Measurements from ENCODE around the gene SLC6A6.

The SLC6A6 gene

DNA sequence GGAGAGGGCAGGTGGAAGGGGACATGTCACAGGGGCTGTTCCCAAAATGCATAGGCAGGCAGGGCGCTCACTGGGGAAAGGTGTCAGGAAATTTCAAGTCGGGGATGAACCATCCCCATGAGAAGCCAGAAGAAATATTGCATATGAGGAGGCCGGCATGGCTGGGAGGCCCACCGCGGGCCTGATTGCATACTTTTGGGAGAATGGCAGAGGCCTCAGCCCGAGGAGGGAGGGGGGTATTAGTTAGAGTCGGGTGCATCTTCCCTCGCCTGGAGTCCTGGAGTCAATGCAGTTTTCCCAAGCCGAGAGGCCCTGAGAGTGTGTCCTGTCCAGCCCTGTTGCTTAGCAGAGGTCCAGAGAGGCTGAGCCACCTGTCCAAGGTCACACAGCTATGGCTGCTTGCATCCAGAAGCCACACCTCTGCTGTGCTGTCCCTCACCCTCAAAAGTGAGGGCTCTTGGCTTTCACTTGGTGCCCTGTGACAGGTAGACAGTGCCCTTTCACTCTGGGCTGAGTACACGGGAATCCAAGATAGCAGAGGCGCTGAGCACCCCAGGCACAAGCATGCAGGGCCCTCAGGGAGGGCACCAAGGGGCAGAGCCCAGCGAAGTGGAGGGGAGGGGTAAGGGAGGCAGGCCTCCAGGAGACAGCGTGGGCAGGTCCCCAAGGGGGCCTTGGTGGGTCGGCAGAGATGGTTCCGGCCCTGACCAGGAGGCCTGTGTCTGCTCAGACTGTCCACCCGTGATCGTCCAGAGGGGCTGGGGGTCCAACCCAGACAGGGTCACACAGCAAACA, 89.2 kb downstream of the SLC6A6 start:
- no peak for DNase-seq

GRCh38 chr3:14492948-14493881, 90.8 kb downstream of the SLC6A6 start:
- no peak for DNase-seq

DNA sequence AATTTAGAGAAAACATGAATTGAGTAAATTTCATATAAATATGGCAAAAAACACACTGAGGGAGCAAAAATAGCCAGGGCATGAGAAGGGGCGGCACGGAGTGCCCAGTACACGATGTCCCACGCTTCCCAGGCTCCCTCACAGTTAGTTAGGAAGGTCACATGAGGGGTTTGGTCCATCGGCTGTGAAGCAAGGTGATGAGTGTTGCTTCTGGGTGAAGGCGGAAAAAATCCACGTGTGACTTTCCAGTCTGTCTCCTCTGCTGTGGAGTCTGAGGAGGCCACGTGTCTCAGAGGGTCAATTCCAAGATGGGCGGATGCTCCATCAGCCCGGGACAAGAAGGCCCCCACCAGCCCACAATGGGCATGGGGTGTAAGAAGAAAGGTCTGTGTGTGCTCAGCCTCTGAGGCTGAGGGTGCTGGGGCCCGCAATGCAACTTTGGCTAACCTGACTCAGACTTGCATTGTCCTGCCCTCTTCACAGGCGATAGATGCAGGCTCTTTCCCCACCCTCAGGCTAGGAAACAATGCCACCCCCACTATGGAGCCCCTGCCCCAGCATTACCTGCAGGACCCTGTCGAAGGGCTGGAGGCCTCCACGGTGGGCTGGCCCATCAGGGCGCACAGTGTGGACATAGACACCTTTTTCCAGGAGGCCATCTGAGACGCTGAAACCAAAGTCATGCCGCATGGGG, 92.0 kb downstream of the SLC6A6 start:
- DNase-seq: no peak

DNA sequence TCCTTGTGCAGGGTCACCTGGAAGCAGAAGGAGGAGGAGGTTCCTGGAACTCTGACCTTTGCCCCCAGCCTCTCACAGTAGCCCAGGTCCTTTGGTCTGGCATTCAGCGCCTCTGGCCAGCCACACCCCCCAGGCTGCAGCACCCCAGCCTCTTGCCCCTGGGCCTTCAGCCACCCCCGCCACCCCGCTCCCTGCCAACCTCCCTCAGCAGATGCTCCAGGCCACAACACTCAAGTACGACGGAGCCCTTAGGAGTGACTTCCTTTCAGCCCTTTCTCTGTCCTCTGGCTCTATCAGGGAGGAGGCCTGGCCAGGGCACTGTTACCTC, 92.5 kb downstream of the SLC6A6 start:
- no peak for DNase-seq

DNA sequence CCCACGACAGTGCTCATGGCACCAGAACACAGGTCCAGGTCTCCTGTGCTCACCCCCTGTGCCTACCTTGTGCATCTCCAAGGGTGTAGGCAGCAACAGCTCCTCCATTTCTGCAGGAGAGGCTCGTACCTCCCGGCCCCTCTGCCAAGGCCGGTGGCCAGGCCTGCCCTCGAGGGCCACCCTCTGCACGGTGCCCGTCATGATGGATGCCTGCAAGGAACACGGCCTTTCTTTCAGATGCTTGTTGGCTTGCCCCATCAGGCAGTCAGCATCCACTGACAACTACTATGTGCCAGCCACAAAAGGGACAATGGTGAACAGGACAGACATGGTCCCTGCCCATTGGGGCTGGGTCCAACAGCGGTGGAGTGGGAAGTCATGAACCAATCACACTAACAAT, 93.9 kb downstream of the SLC6A6 start:
- DNase-seq: no peak

DNA sequence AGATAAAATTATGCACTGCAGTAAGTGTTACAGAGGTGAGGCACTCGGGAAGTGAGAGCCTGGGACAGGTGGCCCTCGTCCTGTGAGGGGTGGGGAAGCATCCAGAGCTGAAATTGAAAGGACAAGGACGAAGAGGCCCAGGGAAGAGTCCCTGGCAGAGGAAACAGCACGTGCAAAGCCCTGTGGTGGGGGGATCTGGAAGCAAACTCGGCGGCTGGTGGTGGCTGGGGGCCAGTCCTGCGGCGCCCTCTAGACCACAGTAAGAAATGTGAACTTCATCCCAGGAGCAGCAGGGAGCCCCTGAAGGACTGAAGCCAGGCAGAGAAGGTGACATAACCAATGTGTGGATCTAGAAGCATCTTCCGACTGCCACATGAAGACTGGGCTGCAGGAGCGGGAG, 94.9 kb downstream of the SLC6A6 start:
- DNase-seq: no peak

GRCh38 chr3:14502472-14502871, 100.1 kb downstream of the SLC6A6 start:
- DNase-seq: no peak

- DNase-seq: no peak
Observed at GRCh38 chr3:14503033-14503705, 100.8 kb downstream of the SLC6A6 start.

DNA sequence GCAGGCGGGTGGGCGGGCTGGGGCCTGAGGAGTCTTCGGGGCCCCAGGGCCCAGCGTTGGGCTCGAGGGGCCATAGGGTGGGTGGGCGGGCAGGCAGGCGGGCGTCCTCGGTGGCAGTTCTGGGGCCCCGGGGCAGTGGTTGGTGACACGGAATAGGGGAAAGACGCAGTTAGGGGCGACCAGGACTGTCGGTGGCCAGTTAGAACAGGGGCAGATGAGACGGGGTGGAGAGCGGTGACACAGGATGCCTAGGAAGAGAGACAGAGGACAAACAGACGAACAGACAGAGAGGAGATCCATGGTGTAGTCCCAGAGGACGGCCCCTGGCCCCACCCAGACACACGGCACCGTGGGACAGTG, 101.3 kb downstream of the SLC6A6 start:
- no peak for DNase-seq

GRCh38 chr3:14505001-14505802, 102.8 kb downstream of the SLC6A6 start:
- DNase-seq: no peak

- no peak for DNase-seq
Observed at GRCh38 chr3:14505803-14506500, 103.5 kb downstream of the SLC6A6 start.

DNA sequence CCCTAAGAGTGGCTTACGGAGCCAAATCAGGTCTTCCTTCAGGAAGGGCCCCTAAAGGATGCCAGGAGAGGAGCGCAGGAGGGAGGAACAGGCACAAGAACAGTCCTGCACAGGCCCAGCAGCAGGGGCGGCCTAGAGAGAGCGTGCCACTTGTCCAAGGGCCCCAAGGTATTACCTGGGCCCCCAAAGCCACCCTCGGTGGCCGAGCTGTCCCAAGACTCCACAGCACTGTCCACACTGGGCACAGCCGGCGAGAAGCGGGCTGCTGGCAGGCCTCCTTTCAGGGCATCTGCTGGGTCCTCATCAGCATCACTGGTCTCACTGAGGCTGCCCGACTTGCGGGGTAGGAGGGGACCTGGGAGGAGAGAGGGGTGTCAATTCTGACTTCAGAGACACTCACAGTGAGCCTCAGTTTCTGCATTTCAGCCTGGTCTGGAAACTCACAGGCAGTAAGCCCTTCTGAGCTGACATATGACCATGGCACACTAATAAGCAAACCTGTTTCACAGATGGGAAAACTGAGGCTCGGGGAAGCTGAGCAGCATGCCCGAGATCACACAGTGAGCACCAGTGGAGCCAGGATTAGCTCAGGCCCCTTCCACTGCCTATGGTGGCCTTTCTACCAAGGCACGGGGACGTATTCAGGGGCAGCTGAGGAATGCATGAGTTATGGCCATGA, 104.4 kb downstream of the SLC6A6 start:
- DNase-seq: no peak

GRCh38 chr3:14507305-14507741, 104.9 kb downstream of the SLC6A6 start:
- no peak for DNase-seq

- no peak for DNase-seq
Observed at GRCh38 chr3:14507757-14508504, 105.5 kb downstream of the SLC6A6 start.

- DNase-seq: no peak
Observed at GRCh38 chr3:14508505-14508819, 106.1 kb downstream of the SLC6A6 start.

- peak; percentile 28 for DNase-seq
Observed at GRCh38 chr3:14508966-14509795, 106.8 kb downstream of the SLC6A6 start.

- DNase-seq: no peak
Observed at GRCh38 chr3:14509796-14510100, 107.3 kb downstream of the SLC6A6 start.

GRCh38 chr3:14510838-14511622, 108.6 kb downstream of the SLC6A6 start:
- no peak for DNase-seq
